ENCODE data around the gene MAP1B. TPM values are rescaled to one million over a fixed set of nuclear protein-coding genes. Genes with fewer than 3 reads are reported as not detected.
A peak's percentile ranks its signal among the peaks of the same experiment; 100 is the strongest.

The MAP1B gene
- total and polyA plus RNA-seq, 2 donors from 2014 or later: 3.6 to 57.0 TPM

DNA sequence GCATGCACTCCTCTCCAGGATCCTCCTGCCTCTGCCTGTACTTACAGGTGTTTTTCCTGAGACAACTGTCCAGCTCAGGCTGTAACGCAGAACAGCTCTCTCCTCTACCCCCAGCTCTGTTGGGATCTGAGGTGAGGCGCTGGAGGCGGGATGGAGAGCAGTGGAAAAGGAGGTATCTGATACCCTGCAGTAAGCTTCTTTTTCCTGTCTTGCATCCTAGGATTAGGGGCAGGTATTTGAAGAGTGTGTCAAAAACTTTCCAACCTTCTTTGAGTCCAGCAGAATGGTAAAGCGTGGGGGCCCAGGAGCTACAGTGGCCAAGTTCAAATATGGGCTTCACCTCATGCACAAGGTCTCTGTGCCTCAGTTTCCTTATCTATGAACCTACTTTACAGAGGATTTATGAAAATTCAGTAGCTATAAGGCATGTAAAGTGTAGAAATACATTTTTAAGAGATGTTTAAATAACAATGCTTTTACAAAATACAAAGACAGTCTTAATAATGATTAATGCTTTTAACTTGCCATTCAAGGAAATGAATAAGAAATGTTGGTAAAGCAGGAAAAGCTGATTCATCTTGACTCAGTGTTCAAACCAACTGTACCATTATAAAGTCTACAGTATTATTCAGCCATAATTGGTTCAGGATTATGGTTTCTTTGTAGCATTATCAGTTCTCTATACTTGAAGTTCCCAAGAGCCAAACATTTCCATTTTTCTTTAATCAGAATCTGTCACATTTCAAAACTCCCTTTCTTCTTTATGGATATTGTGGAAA is 26.1 kb downstream of the MAP1B start:
- Histone ChIP-seq H3K9me3 (ENCODE audit: control insufficient read depth in 2 of 3, insufficient read depth in 1 of 3, low read length in 3 of 3) (no peaks in the 10 kb centered on the region), H3K27me3 (ENCODE audit: control insufficient read depth, insufficient read depth, low read length) (no peaks in the 10 kb centered on the region), H3K27ac (ENCODE audit: low read depth in 2 of 2, low read length in 2 of 2) (no peak overlapping the region), H3K9ac (ENCODE audit: low read length in 3 of 3) (no peak overlapping the region), H3K36me3 (ENCODE audit: control insufficient read depth in 2 of 3, insufficient read depth in 3 of 3, low read length in 3 of 3) (no peaks in the 10 kb centered on the region), H3K4me3 (ENCODE audit: low read length in 3 of 3) (no peak overlapping the region), H3K4me1 (ENCODE audit: control insufficient read depth in 2 of 3, insufficient read depth in 2 of 3, low read depth in 1 of 3, low read length in 3 of 3) (no peaks in the 10 kb centered on the region)
- no peak for DNase-seq
- intact Hi-C loops (cut with DNase I): no loop called here
- no peak for FAIRE-seq
- TF ChIP-seq, protein P1, sequence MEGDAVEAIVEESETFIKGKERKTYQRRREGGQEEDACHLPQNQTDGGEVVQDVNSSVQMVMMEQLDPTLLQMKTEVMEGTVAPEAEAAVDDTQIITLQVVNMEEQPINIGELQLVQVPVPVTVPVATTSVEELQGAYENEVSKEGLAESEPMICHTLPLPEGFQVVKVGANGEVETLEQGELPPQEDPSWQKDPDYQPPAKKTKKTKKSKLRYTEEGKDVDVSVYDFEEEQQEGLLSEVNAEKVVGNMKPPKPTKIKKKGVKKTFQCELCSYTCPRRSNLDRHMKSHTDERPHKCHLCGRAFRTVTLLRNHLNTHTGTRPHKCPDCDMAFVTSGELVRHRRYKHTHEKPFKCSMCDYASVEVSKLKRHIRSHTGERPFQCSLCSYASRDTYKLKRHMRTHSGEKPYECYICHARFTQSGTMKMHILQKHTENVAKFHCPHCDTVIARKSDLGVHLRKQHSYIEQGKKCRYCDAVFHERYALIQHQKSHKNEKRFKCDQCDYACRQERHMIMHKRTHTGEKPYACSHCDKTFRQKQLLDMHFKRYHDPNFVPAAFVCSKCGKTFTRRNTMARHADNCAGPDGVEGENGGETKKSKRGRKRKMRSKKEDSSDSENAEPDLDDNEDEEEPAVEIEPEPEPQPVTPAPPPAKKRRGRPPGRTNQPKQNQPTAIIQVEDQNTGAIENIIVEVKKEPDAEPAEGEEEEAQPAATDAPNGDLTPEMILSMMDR (IDR thresholded peaks at IDR 0.05; ENCODE audit: borderline replicate concordance, extremely low read depth, insufficient read depth): no peak

DNA sequence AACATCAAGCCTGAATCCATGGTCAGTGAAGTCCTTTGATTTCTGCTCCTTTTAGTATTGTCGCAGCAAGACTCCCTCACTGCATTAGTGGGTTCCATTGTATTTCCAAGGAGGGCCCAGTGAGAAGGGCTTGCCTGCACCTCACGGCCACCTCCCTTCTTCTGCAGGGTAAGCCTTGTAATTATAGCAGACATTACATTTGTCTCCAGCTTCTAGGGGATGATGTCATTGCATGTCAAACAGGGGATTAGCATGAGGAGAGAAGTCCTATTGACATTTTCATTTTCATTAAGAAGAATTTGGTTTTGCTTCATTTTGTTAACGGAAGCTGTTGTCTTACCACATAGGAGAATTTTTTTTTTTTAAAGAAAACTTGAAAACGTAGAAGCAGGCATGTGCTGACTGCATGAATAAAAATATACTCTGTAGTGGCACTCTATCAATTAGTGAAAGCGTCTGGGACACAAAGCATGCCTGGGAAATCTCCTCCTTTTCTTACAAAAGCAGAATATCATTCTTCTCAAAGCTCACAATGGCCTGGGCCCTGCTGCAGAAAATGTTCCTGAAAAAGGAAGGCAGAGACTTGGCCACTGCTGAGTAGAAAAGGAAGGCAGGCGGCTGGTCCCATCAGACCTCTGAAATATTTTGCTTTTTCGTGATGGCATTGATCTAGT is 27.1 kb downstream of the MAP1B start:
- no peaks in the 10 kb centered on the region for H3K27me3 ChIP-seq (ENCODE audit: control insufficient read depth, insufficient read depth, low read length)
- no peak overlapping the region for H3K9ac ChIP-seq (ENCODE audit: low read length in 3 of 3)
- FAIRE-seq (no peak), DNase-seq (no peak)
- TF ChIP-seq, protein P1 (IDR thresholded peaks at IDR 0.05; ENCODE audit: borderline replicate concordance, extremely low read depth, insufficient read depth): no peak
- H3K9me3 ChIP-seq (ENCODE audit: control insufficient read depth in 2 of 3, insufficient read depth in 1 of 3, low read length in 3 of 3): no peaks in the 10 kb centered on the region
- H3K4me3 ChIP-seq (ENCODE audit: low read length in 3 of 3): no peak overlapping the region
- H3K4me1 ChIP-seq (ENCODE audit: control insufficient read depth in 2 of 3, insufficient read depth in 2 of 3, low read depth in 1 of 3, low read length in 3 of 3): no peaks in the 10 kb centered on the region
- H3K27ac ChIP-seq (ENCODE audit: low read depth in 2 of 2, low read length in 2 of 2): no peak overlapping the region
- no peaks in the 10 kb centered on the region for H3K36me3 ChIP-seq (ENCODE audit: control insufficient read depth in 2 of 3, insufficient read depth in 3 of 3, low read length in 3 of 3)
- intact Hi-C loops (cut with DNase I): no loop called here

DNA sequence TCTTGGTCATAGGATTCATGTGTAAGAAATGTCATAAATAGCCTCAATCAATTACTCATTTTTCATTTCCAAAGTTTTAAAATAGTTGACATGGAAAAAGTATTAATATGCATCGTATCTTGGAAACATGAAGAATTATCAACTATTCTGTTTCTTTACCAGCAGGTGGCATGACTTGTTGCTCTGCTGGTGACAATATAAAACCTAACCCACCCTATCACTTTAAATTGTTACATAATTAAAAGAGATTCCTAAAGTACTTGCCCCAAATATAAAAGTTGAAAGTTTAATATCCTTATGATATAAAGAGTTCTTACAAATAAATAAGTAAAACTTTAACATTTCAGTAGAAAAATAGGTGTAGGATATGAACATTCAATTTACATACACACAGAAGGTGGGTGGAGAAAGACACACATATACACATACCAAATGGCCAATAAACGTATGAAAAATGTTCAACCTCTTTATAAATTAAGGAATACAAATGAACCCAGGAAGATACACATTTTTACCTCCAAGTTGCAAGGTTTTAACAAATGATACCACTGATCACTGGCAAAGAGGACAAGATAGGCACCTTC is 30.6 kb downstream of the MAP1B start:
- TF ChIP-seq, protein P1 (IDR thresholded peaks at IDR 0.05; ENCODE audit: borderline replicate concordance, extremely low read depth, insufficient read depth): peak; percentile 53
- DNase-seq (no peak), FAIRE-seq (peak; percentile 92)
- Histone ChIP-seq H3K36me3 (ENCODE audit: control insufficient read depth in 2 of 3, insufficient read depth in 3 of 3, low read length in 3 of 3) (no peaks in the 10 kb centered on the region), H3K27me3 (ENCODE audit: control insufficient read depth, insufficient read depth, low read length) (no peaks in the 10 kb centered on the region), H3K9me3 (ENCODE audit: control insufficient read depth in 2 of 3, insufficient read depth in 1 of 3, low read length in 3 of 3) (no peaks in the 10 kb centered on the region), H3K4me3 (ENCODE audit: low read length in 3 of 3) (no peak overlapping the region), H3K9ac (ENCODE audit: low read length in 3 of 3) (no peak overlapping the region), H3K4me1 (ENCODE audit: control insufficient read depth in 2 of 3, insufficient read depth in 2 of 3, low read depth in 1 of 3, low read length in 3 of 3) (peaks cover 0 to 2% (median 0%) of the 10 kb centered on the region in 3 donors), H3K27ac (ENCODE audit: low read depth in 2 of 2, low read length in 2 of 2) (no peak overlapping the region)
- intact Hi-C loops (cut with DNase I): no loop called here

Measured in kidney (tissue), 14 donors.